ENCODE results near the gene URB1. TPM values are rescaled to one million over a fixed set of nuclear protein-coding genes. Genes with fewer than 3 reads are reported as not detected.
A peak's percentile ranks its signal among the peaks of the same experiment; 100 is the strongest.

Gene URB1
- total and polyA plus RNA-seq, 2 of the 8 experiments (the other 6 are each of a cell fraction or from before 2014, with no cell fraction given), result 8.1 to 28.9 TPM

DNA sequence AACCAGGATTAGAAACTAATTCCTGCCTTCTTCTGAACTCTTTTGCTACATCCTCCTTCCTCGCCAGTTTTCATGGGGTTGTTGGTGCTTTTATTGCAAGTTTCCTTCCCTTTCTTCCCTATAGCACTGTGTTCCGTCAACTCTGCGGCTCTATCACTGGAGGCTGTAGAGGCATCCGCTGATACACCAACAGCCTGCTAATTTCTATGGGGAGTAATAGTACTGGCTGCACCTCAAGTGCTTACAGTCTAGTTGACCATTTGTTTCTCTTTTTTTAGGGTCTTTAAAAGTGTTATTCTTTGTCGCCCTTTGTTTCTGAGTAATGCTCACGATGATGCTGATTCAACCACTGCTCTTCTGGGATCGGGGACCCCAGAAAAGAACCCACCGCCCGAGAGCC, 114.7 kb downstream of the URB1 start:
- H3K9ac ChIP-seq (replicated peaks in 1 of 4; ENCODE audit: extremely low read depth in 1 of 4, low read depth in 3 of 4, low read length in 3 of 4), result peak overlapping the region in 3 of 4 experiments; percentile 58 to 79 (median 64); a peak in 4 of 7 replicates
- no peak overlapping the region for H4K8ac ChIP-seq (ENCODE audit: extremely low read depth, insufficient read depth, low read length)
- H4K20me1 ChIP-seq (replicated peaks in 1 of 2; ENCODE audit: control insufficient read depth in 1 of 2, insufficient read depth in 2 of 2, low read length in 2 of 2), result no peaks in the 10 kb centered on the region
- peaks cover 0 to 2% (median 0%) of the 10 kb centered on the region in 4 experiments; a peak in 4 of 7 replicates for H3K4me1 ChIP-seq (replicated peaks in 1 of 4; ENCODE audit: control insufficient read depth in 3 of 4, insufficient read depth in 4 of 4, low read length in 3 of 4)
- no peak for FAIRE-seq
- H3K23ac ChIP-seq (ENCODE audit: insufficient read length), result no peak overlapping the region
- peaks cover 0 to 11% (median 3%) of the 10 kb centered on the region in 4 experiments; a peak in 6 of 8 replicates for H3K36me3 ChIP-seq (ENCODE audit: control insufficient read depth in 2 of 4, insufficient read depth in 4 of 4, low read length in 3 of 4)
- CTCF ChIA-PET (ENCODE audit: partially characterized antibody), result no interaction called here
- no peak overlapping the region for H2BK5ac ChIP-seq (ENCODE audit: low read depth, low read length)
- H2BK12ac ChIP-seq (ENCODE audit: low read depth, low read length), result no peak overlapping the region
- H2BK20ac ChIP-seq (ENCODE audit: low read length), result no peak overlapping the region
- no peak overlapping the region for H3K18ac ChIP-seq (ENCODE audit: extremely low read depth, low read length)
- no peak overlapping the region for H3K4ac ChIP-seq (replicated peaks; ENCODE audit: insufficient read length, low read depth, low read length)
- H3K79me1 ChIP-seq (ENCODE audit: low read depth, low read length), result 0 out of 2 replicates have a peak, but pooled peaks cover 2% of the 10 kb centered on the region
- H3K56ac ChIP-seq (replicated peaks; ENCODE audit: insufficient read length, low read depth, low read length), result no peak overlapping the region
- H2BK15ac ChIP-seq (ENCODE audit: low read length), result no peak overlapping the region
- peak overlapping the region; percentile 66 to 96 (median 92) for H3K4me3 ChIP-seq (ENCODE audit: extremely low read depth in 1 of 4, insufficient read depth in 2 of 4, low read depth in 3 of 4, low read length in 4 of 4)
- POLR2A ChIA-PET (ENCODE audit: partially characterized antibody), result no interaction called here
- H3K79me2 ChIP-seq (ENCODE audit: control insufficient read depth in 1 of 2, insufficient read depth in 2 of 2, low read length in 2 of 2), result peaks cover 3 to 30% of the 10 kb centered on the region in 2 experiments
- DNase-seq (ENCODE audit: low read depth in 1 of 2, low spot score in 2 of 2), result no peak
- H2BK120ac ChIP-seq (replicated peaks; ENCODE audit: low read depth, low read length), result no peak overlapping the region
- no peaks in the 10 kb centered on the region for H3K27me3 ChIP-seq (replicated peaks in 1 of 4; ENCODE audit: control insufficient read depth in 3 of 4, extremely low read depth in 1 of 4, insufficient read depth in 3 of 4, low read length in 3 of 4)
- H2AK5ac ChIP-seq (ENCODE audit: low read depth, low read length), result no peak overlapping the region
- peak overlapping the region; percentile 70 to 76 for H3K4me2 ChIP-seq (ENCODE audit: insufficient read depth in 1 of 2, low read depth in 2 of 2, low read length in 2 of 2)
- H3K23me2 ChIP-seq (ENCODE audit: low read depth, low read length), result no peaks in the 10 kb centered on the region; the same call in none of the 2 replicates
- no peak overlapping the region for H3K27ac ChIP-seq (ENCODE audit: low read depth, low read length)
- no peak overlapping the region for H2AFZ ChIP-seq (ENCODE audit: low read length)
- no peak overlapping the region for H4K5ac ChIP-seq (ENCODE audit: insufficient read length, low read depth, low read length)
- H4K91ac ChIP-seq (replicated peaks; ENCODE audit: insufficient read length, low read length), result no peak overlapping the region
- H3K9me3 ChIP-seq (ENCODE audit: insufficient read depth in 2 of 2, low read depth in 1 of 2, low read length in 1 of 2), result no peaks in the 10 kb centered on the region
- no peak overlapping the region for H3K14ac ChIP-seq (ENCODE audit: insufficient read length)
- WGBS, 2 experiments (ENCODE audit: extremely low coverage in 1 of 2, insufficient coverage in 1 of 2, insufficient read length in 1 of 2, insufficient replicate concordance in 2 of 2, low coverage in 1 of 2, low lambda C conversion rate in 2 of 2, missing lambda C conversion rate in 1 of 2), result 31% methylated on average over 4 of the region's 9 CpGs; no CpG with 5 or more reads in 1 of the 2 experiments
- TF ChIP-seq CREB1 (IDR thresholded peaks at IDR 0.05) (no peak), HDAC2 (IDR thresholded peaks at IDR 0.05; ENCODE audit: borderline replicate concordance in 1 of 2, low read depth in 2 of 2, low read length in 2 of 2) (no peak), CHD1 (IDR thresholded peaks at IDR 0.05; ENCODE audit: low read depth, low read length) (no peak), GABPA (IDR thresholded peaks at IDR 0.05; ENCODE audit: borderline replicate concordance, insufficient read depth, low read length) (no peak), EGR1 (IDR thresholded peaks at IDR 0.05; ENCODE audit: borderline replicate concordance, low read depth, low read length) (no peak), NRF1 (IDR thresholded peaks at IDR 0.05; ENCODE audit: low read depth, low read length) (no peak), GTF2F1 (IDR thresholded peaks at IDR 0.05; ENCODE audit: borderline replicate concordance, low read depth, low read length) (no peak), MAFK (IDR thresholded peaks at IDR 0.05; ENCODE audit: low read depth, low read length) (no peak)
- TF ChIP-seq, protein P1, sequence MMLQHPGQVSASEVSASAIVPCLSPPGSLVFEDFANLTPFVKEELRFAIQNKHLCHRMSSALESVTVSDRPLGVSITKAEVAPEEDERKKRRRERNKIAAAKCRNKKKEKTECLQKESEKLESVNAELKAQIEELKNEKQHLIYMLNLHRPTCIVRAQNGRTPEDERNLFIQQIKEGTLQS (IDR thresholded peaks at IDR 0.05; ENCODE audit: insufficient read depth, low read depth, low read length), result no peak
- TF ChIP-seq, protein P2, sequence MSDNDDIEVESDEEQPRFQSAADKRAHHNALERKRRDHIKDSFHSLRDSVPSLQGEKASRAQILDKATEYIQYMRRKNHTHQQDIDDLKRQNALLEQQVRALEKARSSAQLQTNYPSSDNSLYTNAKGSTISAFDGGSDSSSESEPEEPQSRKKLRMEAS (IDR thresholded peaks at IDR 0.05), result no peak
